Measurements from ENCODE around the gene PAX2.

The PAX2 gene

GRCh38 chr10:100713859-100714565 is 31.4 kb upstream of the PAX2 start:
- no peaks in the 10 kb centered on the region for H3K9me2 ChIP-seq (replicated peaks; ENCODE audit: insufficient read depth, low read length)
- no peak overlapping the region for H3K9ac ChIP-seq (ENCODE audit: low read length)
- H3K27ac ChIP-seq (ENCODE audit: low read depth, low read length) = no peak overlapping the region
- H3K4me3 ChIP-seq (ENCODE audit: insufficient read depth, low read length, poor library complexity, severe bottlenecking) = no peak overlapping the region
- H3K79me2 ChIP-seq (ENCODE audit: insufficient read depth, low read length) = no peaks in the 10 kb centered on the region
- no peaks in the 10 kb centered on the region for H3K36me3 ChIP-seq (ENCODE audit: low read length)
- H2AFZ ChIP-seq (ENCODE audit: low read depth, low read length, severe bottlenecking) = no peak overlapping the region
- H3K9me3 ChIP-seq (ENCODE audit: insufficient read depth, low read length) = no peaks in the 10 kb centered on the region
- no peaks in the 10 kb centered on the region for H3F3A ChIP-seq (ENCODE audit: insufficient read depth)
- no peak overlapping the region for H3K4me2 ChIP-seq (ENCODE audit: low read depth, low read length, poor library complexity, severe bottlenecking)
- no peak for TF ChIP-seq EZH2phosphoT487 (conservative IDR thresholded peaks at IDR 0.05; ENCODE audit: low read length)
- TF ChIP-seq CTCF (IDR thresholded peaks at IDR 0.05; ENCODE audit: insufficient read depth, low read length, poor library complexity, severe bottlenecking) = no peak
- no peaks in the 10 kb centered on the region for H4K20me1 ChIP-seq (ENCODE audit: low read depth, low read length)
- no peaks in the 10 kb centered on the region for H3K27me3 ChIP-seq (ENCODE audit: low read length)

- H4K20me1 ChIP-seq (ENCODE audit: low read depth, low read length) = no peaks in the 10 kb centered on the region
- no peak overlapping the region for H3K9ac ChIP-seq (ENCODE audit: low read length)
- H3K27me3 ChIP-seq (ENCODE audit: low read length) = no peaks in the 10 kb centered on the region
- H3K79me2 ChIP-seq (ENCODE audit: insufficient read depth, low read length) = no peaks in the 10 kb centered on the region
- H3K9me2 ChIP-seq (replicated peaks; ENCODE audit: insufficient read depth, low read length) = no peaks in the 10 kb centered on the region
- H3F3A ChIP-seq (ENCODE audit: insufficient read depth) = no peaks in the 10 kb centered on the region
- no peak overlapping the region for H2AFZ ChIP-seq (ENCODE audit: low read depth, low read length, severe bottlenecking)
- H3K4me3 ChIP-seq (ENCODE audit: insufficient read depth, low read length, poor library complexity, severe bottlenecking) = no peak overlapping the region
- TF ChIP-seq EZH2phosphoT487 (conservative IDR thresholded peaks at IDR 0.05; ENCODE audit: low read length) (no peak), CTCF (IDR thresholded peaks at IDR 0.05; ENCODE audit: insufficient read depth, low read length, poor library complexity, severe bottlenecking) (no peak)
- no peak overlapping the region for H3K27ac ChIP-seq (ENCODE audit: low read depth, low read length)
- no peaks in the 10 kb centered on the region for H3K9me3 ChIP-seq (ENCODE audit: insufficient read depth, low read length)
- H3K36me3 ChIP-seq (ENCODE audit: low read length) = no peaks in the 10 kb centered on the region
- H3K4me2 ChIP-seq (ENCODE audit: low read depth, low read length, poor library complexity, severe bottlenecking) = no peak overlapping the region
These were observed 30.8 kb upstream of the PAX2 start for GRCh38 chr10:100714566-100714950.

GRCh38 chr10:100715101-100715444 is 30.3 kb upstream of the PAX2 start:
- no peak overlapping the region for H3K4me3 ChIP-seq (ENCODE audit: insufficient read depth, low read length, poor library complexity, severe bottlenecking)
- H3F3A ChIP-seq (ENCODE audit: insufficient read depth) = no peaks in the 10 kb centered on the region
- no peak overlapping the region for H3K9ac ChIP-seq (ENCODE audit: low read length)
- no peaks in the 10 kb centered on the region for H3K27me3 ChIP-seq (ENCODE audit: low read length)
- TF ChIP-seq CTCF (IDR thresholded peaks at IDR 0.05; ENCODE audit: insufficient read depth, low read length, poor library complexity, severe bottlenecking) (no peak), EZH2phosphoT487 (conservative IDR thresholded peaks at IDR 0.05; ENCODE audit: low read length) (no peak)
- H3K9me2 ChIP-seq (replicated peaks; ENCODE audit: insufficient read depth, low read length) = no peaks in the 10 kb centered on the region
- H3K9me3 ChIP-seq (ENCODE audit: insufficient read depth, low read length) = no peaks in the 10 kb centered on the region
- H3K79me2 ChIP-seq (ENCODE audit: insufficient read depth, low read length) = no peaks in the 10 kb centered on the region
- H2AFZ ChIP-seq (ENCODE audit: low read depth, low read length, severe bottlenecking) = no peak overlapping the region
- H3K4me2 ChIP-seq (ENCODE audit: low read depth, low read length, poor library complexity, severe bottlenecking) = no peak overlapping the region
- no peak overlapping the region for H3K27ac ChIP-seq (ENCODE audit: low read depth, low read length)
- H4K20me1 ChIP-seq (ENCODE audit: low read depth, low read length) = no peaks in the 10 kb centered on the region
- H3K36me3 ChIP-seq (ENCODE audit: low read length) = no peaks in the 10 kb centered on the region
